Liver (tissue), 9 donors: Measurements from ENCODE around the gene SLC2A10. TPM values are rescaled to one million over a fixed set of nuclear protein-coding genes. Genes with fewer than 3 reads are reported as not detected.

Experiments used
- DNase-seq: peaks from one replicate; pipeline ENCODE4 v3.0.0-alpha.2; 2017; ENCODE audit warnings: low spot score
- H3K27ac ChIP-seq, 2 donors: one replicate each; pipeline ENCODE4 v1.7.0; 2013; ENCODE audit warnings: inconsistent platforms in 2 of 2, low read length in 2 of 2, control low read depth in 1 of 2, low read depth in 1 of 2, mild to moderate bottlenecking in 1 of 2
- H3K27me3 ChIP-seq, 4 donors: one replicate each; pipeline versions ENCODE4 v1.6.1 to v1.7.0; 2013; ENCODE audit warnings: low read length in 3 of 4, inconsistent platforms in 1 of 4, mild to moderate bottlenecking in 1 of 4, moderate library complexity in 1 of 4; ENCODE audit not compliant: control insufficient read depth in 4 of 4, insufficient read depth in 4 of 4
- H3K36me3 ChIP-seq, 4 donors: one replicate each; pipeline versions ENCODE4 v1.6.1 to v1.7.0; 2013; ENCODE audit warnings: low read length in 3 of 4, mild to moderate bottlenecking in 3 of 4, low read depth in 1 of 4, moderate library complexity in 1 of 4; ENCODE audit not compliant: control insufficient read depth in 4 of 4, insufficient read depth in 3 of 4
- H3K4me1 ChIP-seq, 4 donors: one replicate each; pipeline versions ENCODE4 v1.6.1 to v1.7.0; 2013; ENCODE audit warnings: low read length in 3 of 4, mild to moderate bottlenecking in 3 of 4, moderate library complexity in 1 of 4; ENCODE audit not compliant: control insufficient read depth in 4 of 4, insufficient read depth in 4 of 4
- H3K4me3 ChIP-seq, 3 donors: one replicate each; pipeline versions ENCODE4 v1.6.1 to v1.7.0; 2013; ENCODE audit warnings: low read length in 3 of 3, control low read depth in 1 of 3, low read depth in 1 of 3, mild to moderate bottlenecking in 1 of 3
- H3K9ac ChIP-seq, 2 donors: one replicate each; pipeline ENCODE4 v1.7.0; 2013; ENCODE audit warnings: low read length in 2 of 2, mild to moderate bottlenecking in 2 of 2, moderate library complexity in 2 of 2, control low read depth in 1 of 2, low read depth in 1 of 2
- H3K9me3 ChIP-seq, 4 donors: one replicate each; pipeline versions ENCODE4 v1.6.1 to v1.7.0; 2013; ENCODE audit warnings: low read length in 3 of 4; ENCODE audit not compliant: control insufficient read depth in 4 of 4
- ATF3 ChIP-seq: IDR thresholded peaks from 2 replicates; pipeline ENCODE4 v1.6.1; 2016; ENCODE audit warnings: antibody characterized with exemption
- EGR1 ChIP-seq, 2 donors: IDR thresholded peaks; 2 replicates each; pipeline ENCODE4 v1.6.1; 2016 to 2018; ENCODE audit warnings: antibody characterized with exemption in 2 of 2, low read depth in 2 of 2
- FOXA1 ChIP-seq: IDR thresholded peaks from 2 replicates; pipeline ENCODE4 v1.6.1; 2016; ENCODE audit warnings: antibody characterized with exemption
- FOXA2 ChIP-seq: IDR thresholded peaks from 2 replicates; pipeline ENCODE4 v1.6.1; 2016; ENCODE audit warnings: antibody characterized with exemption
- GABPA ChIP-seq, 2 donors: IDR thresholded peaks in 1 of 2; conservative IDR thresholded peaks in 1 of 2; 2 replicates each; pipeline ENCODE4 v1.6.1; 2016; ENCODE audit warnings: antibody characterized with exemption in 2 of 2, mild to moderate bottlenecking in 1 of 2, moderate library complexity in 1 of 2
- HNF4A ChIP-seq, 2 donors: conservative IDR thresholded peaks; 2 replicates each; pipeline ENCODE4 v1.6.1; 2016; ENCODE audit warnings: antibody characterized with exemption in 2 of 2, mild to moderate bottlenecking in 2 of 2
- HNF4G ChIP-seq: IDR thresholded peaks from 2 replicates; pipeline ENCODE4 v1.6.1; 2016; ENCODE audit warnings: antibody characterized with exemption
- JUND ChIP-seq, 2 donors: IDR thresholded peaks; 2 replicates each; pipeline ENCODE4 v1.6.1; 2016; ENCODE audit warnings: antibody characterized with exemption in 2 of 2
- RXRA ChIP-seq, 2 donors: IDR thresholded peaks; 2 replicates each; pipeline ENCODE4 v1.6.1; 2017 to 2018; ENCODE audit warnings: antibody characterized with exemption in 2 of 2, mild to moderate bottlenecking in 1 of 2
- SP1 ChIP-seq: IDR thresholded peaks from 2 replicates; pipeline ENCODE4 v1.6.1; 2018; ENCODE audit warnings: antibody characterized with exemption, mild to moderate bottlenecking
- TAF1 ChIP-seq: conservative IDR thresholded peaks from 2 replicates; pipeline ENCODE4 v1.6.1; 2016; ENCODE audit warnings: antibody characterized with exemption, mild to moderate bottlenecking
- YY1 ChIP-seq: IDR thresholded peaks from 2 replicates; pipeline ENCODE4 v1.6.1; 2016; ENCODE audit warnings: antibody characterized with exemption, mild to moderate bottlenecking
- ZBTB33 ChIP-seq: IDR thresholded peaks from 2 replicates; pipeline ENCODE4 v1.6.1; 2016; ENCODE audit warnings: antibody characterized with exemption
- WGBS: extraction: QIAGEN DNeasy Blood & Tissue Kit; methylation state at CpG from one replicate; pipeline ENCODE4 v1.1.7; 2013; 5-methylcytosine and 5-hydroxymethylcytosine counted together
- polyA plus RNA-seq, 2 donors: library from polyadenylated mRNA; stranded (reverse) in 1 of 2; unstranded in 1 of 2; fragments of 200-250 nt in 1 of 2; fragments of >200 nt in 1 of 2; fragmentation: Nextera tagmentation in 1 of 2; extraction: Ambion mirVana in 1 of 2; gene quantifications; one replicate each; pipeline versions ENCODE4 v1.2.1 to v1.2.3, GENCODE V29; 2013 to 2015
- total RNA-seq, 2 donors: library from RNA; depleted of rRNA; stranded (reverse); fragments of >200 nt; gene quantifications; one replicate each; pipeline ENCODE4 v1.2.3, GENCODE V29; 2014
- TF ChIP-seq, protein P1 (sequence below): IDR thresholded peaks from 2 replicates; pipeline ENCODE4 v1.6.1; 2016; ENCODE audit warnings: antibody characterized with exemption
- TF ChIP-seq, protein P2 (sequence below): fragments of 150-350 bp; IDR thresholded peaks from 2 replicates; pipeline ENCODE4 v1.5.1; 2017; ENCODE audit warnings: improper control_type of control experiment, low read depth, low read length; ENCODE audit not compliant: missing input control
- donor health status: healthy.
- donor health status: healthy.
- donor health status: healthy.
- donor health status: healthy.
- donor health status: healthy.

The SLC2A10 gene
- total and polyA plus RNA-seq, 4 donors = 8.0 to 79.7 (median 26.7) TPM

- H3K36me3 ChIP-seq = no peaks in the 10 kb centered on the region
- no peak overlapping the region for H3K9ac ChIP-seq
- 69% methylated on average over 2 of the region's 2 CpGs for WGBS
- no peak for DNase-seq
- no peaks in the 10 kb centered on the region for H3K27me3 ChIP-seq
- H3K4me3 ChIP-seq = no peak overlapping the region
- H3K27ac ChIP-seq = no peak overlapping the region
- TF ChIP-seq SP1 (peak; percentile 41), TAF1 (no peak)
- H3K4me1 ChIP-seq = peaks cover 0 to 8% (median 0%) of the 10 kb centered on the region in 4 donors
- H3K9me3 ChIP-seq = no peaks in the 10 kb centered on the region
Observed at GRCh38 chr20:46694484-46694883, 15.0 kb upstream of the SLC2A10 start.

- Histone ChIP-seq H3K9me3 (no peaks in the 10 kb centered on the region), H3K27ac (no peak overlapping the region), H3K27me3 (no peaks in the 10 kb centered on the region), H3K4me1 (peaks cover 0 to 7% (median 0%) of the 10 kb centered on the region in 4 donors), H3K4me3 (no peak overlapping the region), H3K36me3 (no peaks in the 10 kb centered on the region), H3K9ac (no peak overlapping the region)
- DNase-seq = no peak
- WGBS = 71% methylated on average over 3 of the region's 3 CpGs
- TF ChIP-seq FOXA2 (no peak), HNF4G (no peak), ZBTB33 (no peak), RXRA (IDR thresholded peaks at IDR 0.05) (no peak), YY1 (no peak), EGR1 (IDR thresholded peaks at IDR 0.05; ENCODE audit: low read depth in 2 of 2) (no peak), ATF3 (no peak), GABPA (IDR thresholded peaks at IDR 0.05 in 1 of 2, conservative IDR thresholded peaks at IDR 0.05 in 1 of 2) (no peak), TAF1 (no peak), FOXA1 (no peak)
- TF ChIP-seq, protein P1, sequence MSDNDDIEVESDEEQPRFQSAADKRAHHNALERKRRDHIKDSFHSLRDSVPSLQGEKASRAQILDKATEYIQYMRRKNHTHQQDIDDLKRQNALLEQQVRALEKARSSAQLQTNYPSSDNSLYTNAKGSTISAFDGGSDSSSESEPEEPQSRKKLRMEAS = no peak
Observed at GRCh38 chr20:46695892-46696291, 13.6 kb upstream of the SLC2A10 start.

- Histone ChIP-seq H3K9me3 (no peaks in the 10 kb centered on the region), H3K27ac (no peak overlapping the region), H3K9ac (no peak overlapping the region), H3K36me3 (no peaks in the 10 kb centered on the region), H3K4me3 (no peak overlapping the region), H3K4me1 (peaks cover 0 to 10% (median 1%) of the 10 kb centered on the region in 4 donors), H3K27me3 (no peaks in the 10 kb centered on the region)
- TF ChIP-seq TAF1 (no peak), FOXA1 (no peak)
- WGBS = 82% methylated on average over 3 of the region's 3 CpGs
- DNase-seq = no peak
Observed at GRCh38 chr20:46696791-46697279, 12.6 kb upstream of the SLC2A10 start.

GRCh38 chr20:46698788-46699187 is 10.7 kb upstream of the SLC2A10 start:
- WGBS = 92% methylated on average over 2 of the region's 2 CpGs
- Histone ChIP-seq H3K36me3 (no peaks in the 10 kb centered on the region), H3K9ac (no peak overlapping the region), H3K27ac (no peak overlapping the region), H3K4me1 (peaks cover 0 to 26% (median 3%) of the 10 kb centered on the region in 4 donors), H3K9me3 (no peaks in the 10 kb centered on the region), H3K27me3 (no peaks in the 10 kb centered on the region), H3K4me3 (no peak overlapping the region)
- no peak for DNase-seq
- TF ChIP-seq YY1 (no peak), TAF1 (no peak), RXRA (IDR thresholded peaks at IDR 0.05) (no peak), SP1 (no peak), GABPA (IDR thresholded peaks at IDR 0.05 in 1 of 2, conservative IDR thresholded peaks at IDR 0.05 in 1 of 2) (no peak), EGR1 (IDR thresholded peaks at IDR 0.05; ENCODE audit: low read depth in 2 of 2) (no peak), HNF4G (no peak), FOXA2 (no peak), ATF3 (no peak), ZBTB33 (no peak), HNF4A (conservative IDR thresholded peaks at IDR 0.05) (no peak), JUND (IDR thresholded peaks at IDR 0.05) (no peak)
- TF ChIP-seq, protein P2, sequence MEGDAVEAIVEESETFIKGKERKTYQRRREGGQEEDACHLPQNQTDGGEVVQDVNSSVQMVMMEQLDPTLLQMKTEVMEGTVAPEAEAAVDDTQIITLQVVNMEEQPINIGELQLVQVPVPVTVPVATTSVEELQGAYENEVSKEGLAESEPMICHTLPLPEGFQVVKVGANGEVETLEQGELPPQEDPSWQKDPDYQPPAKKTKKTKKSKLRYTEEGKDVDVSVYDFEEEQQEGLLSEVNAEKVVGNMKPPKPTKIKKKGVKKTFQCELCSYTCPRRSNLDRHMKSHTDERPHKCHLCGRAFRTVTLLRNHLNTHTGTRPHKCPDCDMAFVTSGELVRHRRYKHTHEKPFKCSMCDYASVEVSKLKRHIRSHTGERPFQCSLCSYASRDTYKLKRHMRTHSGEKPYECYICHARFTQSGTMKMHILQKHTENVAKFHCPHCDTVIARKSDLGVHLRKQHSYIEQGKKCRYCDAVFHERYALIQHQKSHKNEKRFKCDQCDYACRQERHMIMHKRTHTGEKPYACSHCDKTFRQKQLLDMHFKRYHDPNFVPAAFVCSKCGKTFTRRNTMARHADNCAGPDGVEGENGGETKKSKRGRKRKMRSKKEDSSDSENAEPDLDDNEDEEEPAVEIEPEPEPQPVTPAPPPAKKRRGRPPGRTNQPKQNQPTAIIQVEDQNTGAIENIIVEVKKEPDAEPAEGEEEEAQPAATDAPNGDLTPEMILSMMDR = no peak
- TF ChIP-seq, protein P1 = no peak
